Uterus (tissue), 4 donors: ENCODE results near the gene PITPNM3. TPM values are rescaled to one million over a fixed set of nuclear protein-coding genes. Genes with fewer than 3 reads are reported as not detected.

Experiments
- DNase-seq, 2 donors: peaks; one replicate each; pipeline ENCODE4 v3.0.0-alpha.2; 2019 to 2020
- H3K27ac ChIP-seq, 2 donors: fragments of 200-600 bp; sonication (generic); 1 replicate in 1 of 2; 2 replicates in 1 of 2; pipeline ENCODE4 v1.5.1; 2016 to 2018
- H3K27me3 ChIP-seq, 2 donors: fragments of 200-600 bp; sonication (generic); one replicate each; pipeline ENCODE4 v1.5.1; 2018 to 2019; ENCODE audit warnings: control low read depth in 1 of 2
- H3K36me3 ChIP-seq, 2 donors: fragments of 200-600 bp; sonication (generic); one replicate each; pipeline ENCODE4 v1.5.1; 2019; ENCODE audit warnings: control low read depth in 1 of 2
- H3K4me1 ChIP-seq, 2 donors: fragments of 200-600 bp; sonication (generic); one replicate each; pipeline ENCODE4 v1.5.1; 2018 to 2019; ENCODE audit warnings: control low read depth in 1 of 2
- H3K4me3 ChIP-seq, 2 donors: fragments of 200-600 bp; sonication (generic); 1 replicate in 1 of 2; 2 replicates in 1 of 2; pipeline ENCODE4 v1.5.1; 2018 to 2019; ENCODE audit warnings: mild to moderate bottlenecking in 1 of 2
- H3K9me3 ChIP-seq, 2 donors: fragments of 200-600 bp; sonication (generic); one replicate each; pipeline ENCODE4 v1.5.1; 2019; ENCODE audit warnings: control low read depth in 1 of 2
- POLR2A ChIP-seq, 2 donors: fragments of 450-650 bp; IDR thresholded peaks; one replicate each; pipeline ENCODE4 v1.6.1; 2016; ENCODE audit warnings: antibody characterized with exemption in 2 of 2, mild to moderate bottlenecking in 1 of 2, moderate library complexity in 1 of 2
- intact Hi-C: fragments of 100-400 bp; cut with DNase I; formaldehyde crosslinking; loops from one replicate; pipeline ENCODE4 v1.15.1; 2023; ENCODE audit warnings: low total_unique reads
- total RNA-seq, 4 donors: library from RNA; depleted of rRNA in 3 of 4; stranded (reverse); fragments of >200 nt in 3 of 4; gene quantifications; one replicate each; pipeline versions ENCODE4 v1.1.0 to v1.2.4, GENCODE V29; 2014 to 2023
- TF ChIP-seq, protein P1 (sequence below), 4 experiments: fragments of 200-600 bp in 2 of 4; fragments of 450-650 bp in 2 of 4; sonication (generic) in 2 of 4; IDR thresholded peaks; one replicate each; pipeline ENCODE4 v1.5.1; 2016 to 2019; ENCODE audit warnings: antibody characterized with exemption in 4 of 4, mild to moderate bottlenecking in 2 of 4, moderate library complexity in 1 of 4
- donor health status: DM: yes; HTN: yes; CAD: no.

The PITPNM3 gene
- total RNA-seq, 4 donors from 2014 or later = 0.59 to 9.3 (median 6.1) TPM

DNA sequence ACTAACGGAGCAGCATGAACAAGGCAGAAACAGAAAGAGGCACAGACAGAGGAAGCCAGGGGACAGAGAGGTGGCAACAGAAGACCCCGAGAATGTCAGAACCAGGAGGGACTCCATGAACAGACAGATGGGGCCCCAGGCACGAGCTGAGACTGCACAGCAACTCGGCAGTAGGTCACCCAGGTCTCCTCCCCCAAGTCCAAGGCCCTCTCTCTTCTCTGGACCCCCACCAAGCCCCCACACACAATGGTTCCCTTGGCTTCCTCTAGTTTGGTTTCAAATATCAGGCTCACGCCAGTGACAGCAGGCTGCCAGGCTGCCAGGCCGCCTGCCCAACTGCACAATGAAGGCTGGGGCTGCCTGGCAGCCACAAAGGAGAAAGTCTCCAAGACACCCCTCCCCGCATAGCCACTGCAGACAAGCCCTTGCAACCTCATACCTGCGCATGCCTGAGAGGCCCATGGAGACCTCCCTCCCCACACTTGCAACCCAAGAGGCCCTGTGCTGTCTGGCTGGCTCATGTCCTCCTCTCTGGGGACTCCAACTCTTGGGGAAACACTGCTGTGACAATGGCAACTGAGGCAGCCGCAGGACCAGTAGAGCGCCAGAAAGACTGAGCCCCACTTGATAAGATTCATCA lies 57.3 kb downstream of the PITPNM3 start:
- Histone ChIP-seq H3K36me3 (no peaks in the 10 kb centered on the region), H3K9me3 (no peaks in the 10 kb centered on the region), H3K27ac (no peak overlapping the region), H3K4me3 (no peak overlapping the region), H3K4me1 (no peaks in the 10 kb centered on the region), H3K27me3 (no peaks in the 10 kb centered on the region)
- TF ChIP-seq, protein P1, sequence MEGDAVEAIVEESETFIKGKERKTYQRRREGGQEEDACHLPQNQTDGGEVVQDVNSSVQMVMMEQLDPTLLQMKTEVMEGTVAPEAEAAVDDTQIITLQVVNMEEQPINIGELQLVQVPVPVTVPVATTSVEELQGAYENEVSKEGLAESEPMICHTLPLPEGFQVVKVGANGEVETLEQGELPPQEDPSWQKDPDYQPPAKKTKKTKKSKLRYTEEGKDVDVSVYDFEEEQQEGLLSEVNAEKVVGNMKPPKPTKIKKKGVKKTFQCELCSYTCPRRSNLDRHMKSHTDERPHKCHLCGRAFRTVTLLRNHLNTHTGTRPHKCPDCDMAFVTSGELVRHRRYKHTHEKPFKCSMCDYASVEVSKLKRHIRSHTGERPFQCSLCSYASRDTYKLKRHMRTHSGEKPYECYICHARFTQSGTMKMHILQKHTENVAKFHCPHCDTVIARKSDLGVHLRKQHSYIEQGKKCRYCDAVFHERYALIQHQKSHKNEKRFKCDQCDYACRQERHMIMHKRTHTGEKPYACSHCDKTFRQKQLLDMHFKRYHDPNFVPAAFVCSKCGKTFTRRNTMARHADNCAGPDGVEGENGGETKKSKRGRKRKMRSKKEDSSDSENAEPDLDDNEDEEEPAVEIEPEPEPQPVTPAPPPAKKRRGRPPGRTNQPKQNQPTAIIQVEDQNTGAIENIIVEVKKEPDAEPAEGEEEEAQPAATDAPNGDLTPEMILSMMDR (IDR thresholded peaks at IDR 0.05) = no peak
- TF ChIP-seq POLR2A (IDR thresholded peaks at IDR 0.05) = no peak
- intact Hi-C loops = no loop called here
- DNase-seq = no peak

DNA sequence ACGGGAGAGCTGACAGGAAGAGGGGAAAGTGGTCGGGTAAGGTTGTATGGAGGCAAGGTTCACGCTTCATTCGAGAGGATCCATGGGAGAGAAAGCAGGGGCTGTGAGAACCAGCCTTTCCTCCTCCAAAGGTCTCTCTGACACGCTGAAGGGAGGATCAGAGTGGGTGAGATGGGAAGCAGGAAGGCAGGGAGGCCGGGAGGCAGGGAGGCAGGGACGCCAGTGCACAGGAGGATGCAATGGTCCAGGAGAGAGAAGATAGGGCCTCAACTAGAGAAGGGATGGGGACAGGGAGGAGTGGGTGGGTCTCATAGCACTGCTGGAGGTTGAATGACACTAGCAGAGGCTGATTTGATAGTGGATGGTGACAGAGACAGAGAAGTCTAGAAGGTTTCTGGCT lies 58.0 kb downstream of the PITPNM3 start:
- no peak overlapping the region for H3K4me3 ChIP-seq
- H3K36me3 ChIP-seq = no peaks in the 10 kb centered on the region
- no peaks in the 10 kb centered on the region for H3K4me1 ChIP-seq
- intact Hi-C loops = no loop called here
- no peak overlapping the region for H3K27ac ChIP-seq
- no peak for DNase-seq
- TF ChIP-seq, protein P1 (IDR thresholded peaks at IDR 0.05) = no peak
- no peak for TF ChIP-seq POLR2A (IDR thresholded peaks at IDR 0.05)
- no peaks in the 10 kb centered on the region for H3K27me3 ChIP-seq
- H3K9me3 ChIP-seq = no peaks in the 10 kb centered on the region

DNA sequence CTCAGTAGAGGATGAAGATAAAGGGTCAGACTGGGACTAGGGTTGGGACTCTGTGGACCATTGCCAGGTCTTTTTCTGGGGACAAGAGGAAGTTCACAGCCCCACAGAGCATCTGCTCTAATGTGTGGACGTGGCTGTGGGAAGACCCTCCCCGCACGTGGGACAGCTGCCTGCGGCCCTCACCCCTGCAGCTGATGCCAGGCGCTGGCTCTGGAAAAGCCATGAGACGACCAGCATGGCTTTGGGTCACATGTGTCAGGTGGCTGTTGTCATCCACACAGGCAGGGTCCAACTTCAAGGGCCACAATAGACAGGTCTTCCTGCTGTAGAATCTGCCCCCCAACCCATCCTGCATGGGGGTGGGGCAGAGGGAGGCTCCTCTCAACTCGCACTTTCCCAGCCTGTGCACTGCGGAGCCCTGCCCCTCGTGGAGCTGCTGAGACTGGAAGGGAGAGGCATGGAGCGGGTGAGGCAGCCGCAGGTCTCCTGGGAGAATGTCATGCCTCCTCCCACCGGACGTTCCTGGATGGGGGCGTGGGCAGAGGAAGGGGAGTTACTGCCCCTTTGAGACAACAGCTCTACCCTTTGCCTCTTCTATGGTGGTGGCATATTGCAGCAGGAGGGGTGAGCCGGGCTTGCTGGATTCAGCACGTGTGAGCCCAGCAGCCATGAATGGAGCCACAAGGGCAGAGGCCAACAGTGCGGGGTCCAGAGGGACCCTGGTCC lies 58.7 kb downstream of the PITPNM3 start:
- Histone ChIP-seq H3K4me3 (no peak overlapping the region), H3K4me1 (no peaks in the 10 kb centered on the region), H3K27ac (no peak overlapping the region), H3K36me3 (no peaks in the 10 kb centered on the region), H3K27me3 (no peaks in the 10 kb centered on the region), H3K9me3 (no peaks in the 10 kb centered on the region)
- no peak for DNase-seq
- intact Hi-C loops = no loop called here
- TF ChIP-seq POLR2A (IDR thresholded peaks at IDR 0.05) = no peak
- TF ChIP-seq, protein P1 (IDR thresholded peaks at IDR 0.05) = no peak

DNA sequence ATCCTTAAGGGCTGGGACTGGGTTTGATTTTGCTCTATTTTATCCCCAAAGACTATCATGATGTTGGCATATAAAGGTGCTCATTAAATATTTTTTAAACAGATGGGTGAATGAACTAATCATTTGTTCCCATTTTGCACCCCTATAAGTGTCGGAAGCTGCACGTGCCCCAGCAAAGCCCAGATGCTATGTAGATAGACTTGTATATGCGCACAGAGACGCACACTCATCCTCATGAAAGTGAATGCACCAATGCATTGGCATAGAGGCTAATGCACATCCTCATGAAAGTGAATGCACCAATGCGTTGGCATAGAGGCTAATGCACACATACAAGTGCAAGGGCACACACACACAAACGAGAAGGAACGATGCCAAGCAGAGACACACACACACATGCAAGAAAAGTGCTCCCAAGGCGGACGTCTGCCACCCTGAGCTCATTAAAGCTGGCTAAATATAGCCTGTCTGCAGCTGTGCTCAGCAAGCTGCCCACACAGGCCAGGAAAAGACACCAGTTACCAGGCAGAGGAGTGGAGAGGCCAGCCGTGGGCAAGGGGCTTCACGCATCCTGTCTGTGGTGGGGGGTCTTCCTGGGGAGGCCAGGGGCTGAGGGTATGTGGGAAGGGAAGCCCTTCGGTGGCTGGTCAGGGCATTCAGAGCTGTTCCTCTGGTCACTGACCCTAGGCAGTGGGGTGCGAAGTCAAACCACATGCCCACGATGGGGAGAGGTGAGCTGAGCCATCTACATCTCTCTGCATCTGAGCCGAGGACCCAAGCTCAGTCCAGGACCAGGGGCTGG lies 59.5 kb downstream of the PITPNM3 start:
- Histone ChIP-seq H3K36me3 (no peaks in the 10 kb centered on the region), H3K9me3 (no peaks in the 10 kb centered on the region), H3K27me3 (no peaks in the 10 kb centered on the region), H3K27ac (no peak overlapping the region), H3K4me3 (no peak overlapping the region), H3K4me1 (no peaks in the 10 kb centered on the region)
- TF ChIP-seq, protein P1 (IDR thresholded peaks at IDR 0.05) = no peak
- no peak for TF ChIP-seq POLR2A (IDR thresholded peaks at IDR 0.05)
- no peak for DNase-seq
- intact Hi-C loops = no loop called here

DNA sequence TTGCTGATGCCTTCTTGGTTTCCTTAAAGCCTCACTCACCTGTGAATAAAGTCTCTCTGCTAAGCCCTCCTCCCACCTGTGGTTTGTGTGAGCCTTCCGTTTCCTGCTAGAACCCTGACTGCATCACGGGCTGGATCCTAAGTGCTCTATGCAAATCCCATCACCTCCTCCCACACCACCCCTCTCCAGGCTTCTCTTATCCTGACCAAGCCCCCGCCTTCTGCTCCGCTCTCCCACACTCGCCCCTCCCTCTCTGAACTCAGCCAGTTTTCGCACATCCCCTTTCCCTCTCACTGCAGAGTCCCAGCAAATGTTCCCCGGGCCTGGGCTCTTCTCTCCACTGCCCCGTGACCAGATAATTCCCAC lies 60.3 kb downstream of the PITPNM3 start:
- Histone ChIP-seq H3K4me1 (no peaks in the 10 kb centered on the region), H3K27me3 (no peaks in the 10 kb centered on the region), H3K27ac (no peak overlapping the region), H3K4me3 (no peak overlapping the region), H3K9me3 (no peaks in the 10 kb centered on the region), H3K36me3 (no peaks in the 10 kb centered on the region)
- no peak for DNase-seq
- TF ChIP-seq, protein P1 (IDR thresholded peaks at IDR 0.05) = no peak
- TF ChIP-seq POLR2A (IDR thresholded peaks at IDR 0.05) = no peak
- intact Hi-C loops = no loop called here
